SK-N-SH treated with all-trans-retinoic acid at 6 μM for 48 hours (cell line): ENCODE results near the gene SIM2.

ENCODE experiments used
- ATAC-seq: fragments of 200-7000 bp; cut with Tn5 transposase; 3 replicates; pipeline ENCODE4 v1.9.1; 2020; ENCODE audit warnings: mild to moderate bottlenecking, moderate library complexity
- ARNTL ChIP-seq: fragments of 450-650 bp; formaldehyde crosslinking; IDR thresholded peaks from 2 replicates; pipeline ENCODE4 v1.5.0; 2020; ENCODE audit warnings: low read depth, mild to moderate bottlenecking, moderate library complexity, borderline replicate concordance
- BACH2 ChIP-seq: fragments of 250-450 bp; sonication (Bioruptor Pico); IDR thresholded peaks from 2 replicates; pipeline ENCODE4 v1.9.0; 2021; ENCODE audit warnings: mild to moderate bottlenecking, borderline replicate concordance
- CREB5 ChIP-seq: fragments of 250-450 bp; sonication (Bioruptor Pico); IDR thresholded peaks from 2 replicates; pipeline ENCODE4 v1.5.1; 2020; ENCODE audit warnings: low read depth, mild to moderate bottlenecking, moderate library complexity
- CSRNP3 ChIP-seq: fragments of 250-450 bp; sonication (Bioruptor Pico); IDR thresholded peaks from 2 replicates; pipeline ENCODE4 v1.5.1; 2021; ENCODE audit warnings: mild to moderate bottlenecking, moderate library complexity
- ESRRG ChIP-seq: fragments of 250-450 bp; sonication (Bioruptor Pico); IDR thresholded peaks from 2 replicates; pipeline ENCODE4 v1.6.1; 2021; ENCODE audit warnings: mild to moderate bottlenecking
- ISL1 ChIP-seq: fragments of 250-450 bp; sonication (Bioruptor Pico); IDR thresholded peaks from 2 replicates; pipeline ENCODE4 v2.1.2; 2022; ENCODE audit warnings: mild to moderate bottlenecking, moderate library complexity
- OSR1 ChIP-seq: fragments of 250-450 bp; sonication (Bioruptor Pico); IDR thresholded peaks from 2 replicates; pipeline ENCODE4 v1.8.0; 2022; ENCODE audit warnings: moderate library complexity, mild to moderate bottlenecking, inconsistent platforms
- PPARA ChIP-seq: fragments of 250-450 bp; sonication (Bioruptor Pico); IDR thresholded peaks from 2 replicates; pipeline ENCODE4 v1.5.0; 2020; ENCODE audit warnings: mild to moderate bottlenecking, borderline replicate concordance
- RARB ChIP-seq: fragments of 250-450 bp; sonication (Bioruptor Pico); IDR thresholded peaks from 2 replicates; pipeline ENCODE4 v1.8.0; 2021; ENCODE audit warnings: mild to moderate bottlenecking, moderate library complexity
- SNAI2 ChIP-seq: fragments of 250-450 bp; sonication (Bioruptor Pico); IDR thresholded peaks from 2 replicates; pipeline ENCODE4 v1.5.0; 2020; ENCODE audit warnings: mild to moderate bottlenecking, moderate library complexity
- TCF4 ChIP-seq: fragments of 250-450 bp; sonication (Bioruptor Pico); IDR thresholded peaks from 2 replicates; pipeline ENCODE4 v1.8.0; 2021; ENCODE audit warnings: mild to moderate bottlenecking, moderate library complexity, borderline replicate concordance
- TOX ChIP-seq: fragments of 250-450 bp; sonication (Bioruptor Pico); IDR thresholded peaks from 2 replicates; pipeline ENCODE4 v1.8.0; 2021; ENCODE audit warnings: mild to moderate bottlenecking, moderate library complexity, borderline replicate concordance
- ZC3H10 ChIP-seq: fragments of 250-450 bp; sonication (Bioruptor Pico); IDR thresholded peaks from 2 replicates; pipeline ENCODE4 v1.5.1; 2021; ENCODE audit warnings: mild to moderate bottlenecking, moderate library complexity
- ZFP3 ChIP-seq: fragments of 250-450 bp; sonication (Bioruptor Pico); IDR thresholded peaks from 2 replicates; pipeline ENCODE4 v1.5.0; 2020; ENCODE audit warnings: mild to moderate bottlenecking, moderate library complexity
- ZFP30 ChIP-seq: fragments of 450-650 bp; formaldehyde crosslinking; IDR thresholded peaks from 2 replicates; pipeline ENCODE4 v1.5.0; 2022; ENCODE audit warnings: mild to moderate bottlenecking, moderate library complexity
- ZNF565 ChIP-seq: fragments of 450-650 bp; formaldehyde crosslinking; conservative IDR thresholded peaks from 2 replicates; pipeline ENCODE4 v1.5.0; 2020; ENCODE audit warnings: low read depth, mild to moderate bottlenecking, moderate library complexity
- ZNF70 ChIP-seq: fragments of 450-650 bp; formaldehyde crosslinking; IDR thresholded peaks from 2 replicates; pipeline ENCODE4 v1.5.0; 2020; ENCODE audit warnings: mild to moderate bottlenecking, moderate library complexity
- ZNF8 ChIP-seq: fragments of 450-650 bp; formaldehyde crosslinking; IDR thresholded peaks from 2 replicates; pipeline ENCODE4 v1.5.0; 2020; ENCODE audit warnings: mild to moderate bottlenecking, moderate library complexity
- TF ChIP-seq, protein P1 (sequence below): fragments of 250-450 bp; sonication (Bioruptor Pico); IDR thresholded peaks from 2 replicates; pipeline ENCODE4 v1.8.0; 2021; ENCODE audit warnings: low read depth, mild to moderate bottlenecking, moderate library complexity, borderline replicate concordance
- TF ChIP-seq, protein P2 (sequence below): fragments of 250-450 bp; sonication (Bioruptor Pico); IDR thresholded peaks from 2 replicates; pipeline ENCODE4 v1.8.0; 2020; ENCODE audit warnings: mild to moderate bottlenecking, moderate library complexity, borderline replicate concordance
- TF ChIP-seq, protein P3 (sequence below): fragments of 250-450 bp; sonication (Bioruptor Pico); IDR thresholded peaks from 2 replicates; pipeline ENCODE4 v1.5.0; 2020; ENCODE audit warnings: mild to moderate bottlenecking, moderate library complexity

The SIM2 gene

DNA sequence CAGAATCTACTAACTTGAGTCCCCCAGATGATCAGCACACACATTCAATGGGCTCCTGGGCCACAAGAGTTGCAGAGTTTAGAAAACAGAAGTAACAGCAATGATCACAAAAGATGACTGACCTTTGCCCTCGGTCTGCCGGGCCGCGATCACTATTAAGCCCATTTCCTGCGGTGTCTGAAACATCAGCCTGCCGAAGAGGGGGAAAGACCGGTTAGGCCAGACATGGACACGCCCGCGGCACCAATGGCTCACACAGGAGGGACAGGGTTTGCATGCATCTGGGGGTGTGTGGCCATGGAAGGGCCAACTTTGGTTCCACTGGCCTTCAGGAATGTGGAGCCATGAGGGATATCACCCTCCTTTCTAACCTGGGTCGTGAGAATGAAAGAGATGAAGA, 68.2 kb downstream of the SIM2 start:
- TF ChIP-seq TOX (no peak), ISL1 (CRISPR knock-in tag) (no peak), ZC3H10 (CRISPR knock-in tag) (no peak), SNAI2 (no peak), ZFP3 (no peak), ZNF565 (CRISPR knock-in tag) (no peak)
- TF ChIP-seq, protein P1, sequence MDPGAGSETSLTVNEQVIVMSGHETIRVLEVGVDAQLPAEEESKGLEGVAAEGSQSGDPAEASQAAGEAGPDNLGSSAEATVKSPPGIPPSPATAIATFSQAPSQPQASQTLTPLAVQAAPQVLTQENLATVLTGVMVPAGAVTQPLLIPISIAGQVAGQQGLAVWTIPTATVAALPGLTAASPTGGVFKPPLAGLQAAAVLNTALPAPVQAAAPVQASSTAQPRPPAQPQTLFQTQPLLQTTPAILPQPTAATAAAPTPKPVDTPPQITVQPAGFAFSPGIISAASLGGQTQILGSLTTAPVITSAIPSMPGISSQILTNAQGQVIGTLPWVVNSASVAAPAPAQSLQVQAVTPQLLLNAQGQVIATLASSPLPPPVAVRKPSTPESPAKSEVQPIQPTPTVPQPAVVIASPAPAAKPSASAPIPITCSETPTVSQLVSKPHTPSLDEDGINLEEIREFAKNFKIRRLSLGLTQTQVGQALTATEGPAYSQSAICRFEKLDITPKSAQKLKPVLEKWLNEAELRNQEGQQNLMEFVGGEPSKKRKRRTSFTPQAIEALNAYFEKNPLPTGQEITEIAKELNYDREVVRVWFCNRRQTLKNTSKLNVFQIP (CRISPR knock-in tag), result no peak
- ATAC-seq, result no peak

DNA sequence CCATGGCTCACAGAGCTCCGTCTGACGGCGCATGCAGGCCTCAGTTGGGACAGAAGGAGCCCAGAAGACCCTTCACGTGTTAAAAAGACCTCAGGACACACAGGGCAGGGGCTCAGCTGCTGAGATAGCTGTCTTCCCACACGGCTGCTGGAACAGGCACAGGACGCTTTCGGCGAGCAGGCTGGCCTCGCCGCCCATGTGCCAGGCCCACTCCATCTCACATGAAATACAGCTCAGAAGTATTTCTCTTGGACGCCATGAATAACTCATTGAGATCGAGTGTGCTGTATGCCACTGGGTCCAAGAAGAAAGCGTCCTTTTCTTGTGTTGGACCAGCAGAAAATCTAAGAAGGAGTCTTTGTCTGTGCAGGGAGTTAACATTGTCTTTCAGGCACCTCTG, 69.6 kb downstream of the SIM2 start:
- ATAC-seq, result no peak
- TF ChIP-seq RARB, result no peak
- no peak for TF ChIP-seq ZFP3
- TF ChIP-seq SNAI2, result no peak
- no peak for TF ChIP-seq BACH2 (CRISPR knock-in tag)
- no peak for TF ChIP-seq CREB5 (CRISPR knock-in tag)
- no peak for TF ChIP-seq ZNF8 (CRISPR knock-in tag)
- no peak for TF ChIP-seq PPARA (CRISPR knock-in tag)
- TF ChIP-seq, protein P2, sequence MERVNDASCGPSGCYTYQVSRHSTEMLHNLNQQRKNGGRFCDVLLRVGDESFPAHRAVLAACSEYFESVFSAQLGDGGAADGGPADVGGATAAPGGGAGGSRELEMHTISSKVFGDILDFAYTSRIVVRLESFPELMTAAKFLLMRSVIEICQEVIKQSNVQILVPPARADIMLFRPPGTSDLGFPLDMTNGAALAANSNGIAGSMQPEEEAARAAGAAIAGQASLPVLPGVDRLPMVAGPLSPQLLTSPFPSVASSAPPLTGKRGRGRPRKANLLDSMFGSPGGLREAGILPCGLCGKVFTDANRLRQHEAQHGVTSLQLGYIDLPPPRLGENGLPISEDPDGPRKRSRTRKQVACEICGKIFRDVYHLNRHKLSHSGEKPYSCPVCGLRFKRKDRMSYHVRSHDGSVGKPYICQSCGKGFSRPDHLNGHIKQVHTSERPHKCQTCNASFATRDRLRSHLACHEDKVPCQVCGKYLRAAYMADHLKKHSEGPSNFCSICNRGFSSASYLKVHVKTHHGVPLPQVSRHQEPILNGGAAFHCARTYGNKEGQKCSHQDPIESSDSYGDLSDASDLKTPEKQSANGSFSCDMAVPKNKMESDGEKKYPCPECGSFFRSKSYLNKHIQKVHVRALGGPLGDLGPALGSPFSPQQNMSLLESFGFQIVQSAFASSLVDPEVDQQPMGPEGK (CRISPR knock-in tag), result no peak
- TF ChIP-seq ARNTL (CRISPR knock-in tag), result no peak
- no peak for TF ChIP-seq ISL1 (CRISPR knock-in tag)
- TF ChIP-seq, protein P3, sequence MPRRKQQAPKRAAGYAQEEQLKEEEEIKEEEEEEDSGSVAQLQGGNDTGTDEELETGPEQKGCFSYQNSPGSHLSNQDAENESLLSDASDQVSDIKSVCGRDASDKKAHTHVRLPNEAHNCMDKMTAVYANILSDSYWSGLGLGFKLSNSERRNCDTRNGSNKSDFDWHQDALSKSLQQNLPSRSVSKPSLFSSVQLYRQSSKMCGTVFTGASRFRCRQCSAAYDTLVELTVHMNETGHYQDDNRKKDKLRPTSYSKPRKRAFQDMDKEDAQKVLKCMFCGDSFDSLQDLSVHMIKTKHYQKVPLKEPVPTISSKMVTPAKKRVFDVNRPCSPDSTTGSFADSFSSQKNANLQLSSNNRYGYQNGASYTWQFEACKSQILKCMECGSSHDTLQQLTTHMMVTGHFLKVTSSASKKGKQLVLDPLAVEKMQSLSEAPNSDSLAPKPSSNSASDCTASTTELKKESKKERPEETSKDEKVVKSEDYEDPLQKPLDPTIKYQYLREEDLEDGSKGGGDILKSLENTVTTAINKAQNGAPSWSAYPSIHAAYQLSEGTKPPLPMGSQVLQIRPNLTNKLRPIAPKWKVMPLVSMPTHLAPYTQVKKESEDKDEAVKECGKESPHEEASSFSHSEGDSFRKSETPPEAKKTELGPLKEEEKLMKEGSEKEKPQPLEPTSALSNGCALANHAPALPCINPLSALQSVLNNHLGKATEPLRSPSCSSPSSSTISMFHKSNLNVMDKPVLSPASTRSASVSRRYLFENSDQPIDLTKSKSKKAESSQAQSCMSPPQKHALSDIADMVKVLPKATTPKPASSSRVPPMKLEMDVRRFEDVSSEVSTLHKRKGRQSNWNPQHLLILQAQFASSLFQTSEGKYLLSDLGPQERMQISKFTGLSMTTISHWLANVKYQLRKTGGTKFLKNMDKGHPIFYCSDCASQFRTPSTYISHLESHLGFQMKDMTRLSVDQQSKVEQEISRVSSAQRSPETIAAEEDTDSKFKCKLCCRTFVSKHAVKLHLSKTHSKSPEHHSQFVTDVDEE, result no peak
- no peak for TF ChIP-seq TOX
- TF ChIP-seq ESRRG, result no peak
- no peak for TF ChIP-seq ZNF565 (CRISPR knock-in tag)
- no peak for TF ChIP-seq CSRNP3 (CRISPR knock-in tag)
- TF ChIP-seq ZNF70 (CRISPR knock-in tag), result no peak
- TF ChIP-seq TCF4 (CRISPR knock-in tag), result no peak
- no peak for TF ChIP-seq ZFP30 (CRISPR knock-in tag)
- no peak for TF ChIP-seq OSR1

GRCh38 chr21:36769051-36769839, 70.3 kb downstream of the SIM2 start:
- no peak for ATAC-seq

More at GRCh38 chr21:36769051-36769839, 70.3 kb downstream of the SIM2 start:
- TF ChIP-seq PPARA (CRISPR knock-in tag), result no peak
